OCI-LY3 (cell line): ENCODE results near the gene MAML1.

ENCODE experiments used
- H2AFZ ChIP-seq: fragments of 200-600, 300-600 bp; shearing (Covaris generic); 2 replicates; pipeline ENCODE4 v1.6.0; 2014; ENCODE audit warnings: antibody characterized with exemption, low read depth, low read length
- H3K27ac ChIP-seq: fragments of 200-600, 300-600 bp; sonication (generic); 2 replicates; pipeline ENCODE4 v1.5.1; 2014; ENCODE audit warnings: mild to moderate bottlenecking, low read length, moderate library complexity, mixed read lengths
- H3K27me3 ChIP-seq: fragments of 200-600, 300-600 bp; sonication (generic); 2 replicates; pipeline ENCODE4 v1.6.1; 2014; ENCODE audit warnings: low read depth, low read length, mixed read lengths
- H3K36me3 ChIP-seq: fragments of 200-600, 300-600 bp; sonication (generic); replicated peaks from 2 replicates; pipeline ENCODE3; 2014; ENCODE audit warnings: low read depth, low read length, mixed read lengths
- H3K4me1 ChIP-seq: fragments of 300-600, 200-600 bp; sonication (generic); 2 replicates; pipeline ENCODE4 v1.6.1; 2014; ENCODE audit warnings: low read length, mixed read lengths
- H3K4me2 ChIP-seq: fragments of 200-600, 300-600 bp; sonication (generic); 2 replicates; pipeline ENCODE4 v1.6.1; 2014; ENCODE audit warnings: low read length, mixed read lengths
- H3K4me3 ChIP-seq: fragments of 300-600, 200-600 bp; sonication (generic); 2 replicates; pipeline ENCODE4 v1.5.1; 2014; ENCODE audit warnings: antibody characterized with exemption, mild to moderate bottlenecking, low read length, moderate library complexity
- H3K79me2 ChIP-seq: fragments of 300-600, 200-600 bp; shearing (Covaris generic); 2 replicates; pipeline ENCODE4 v1.6.1; 2014; ENCODE audit warnings: mild to moderate bottlenecking, low read length, mixed read lengths
- H3K9ac ChIP-seq: fragments of 300-600, 200-600 bp; shearing (Covaris generic); 2 replicates; pipeline ENCODE4 v1.6.0; 2014; ENCODE audit warnings: mild to moderate bottlenecking, low read length, moderate library complexity
- H3K9me3 ChIP-seq: fragments of 200-600, 300-600 bp; shearing (Covaris generic); 2 replicates; pipeline ENCODE4 v1.6.1; 2014; ENCODE audit warnings: low read length, mixed read lengths; ENCODE audit not compliant: insufficient read depth
- H4K20me1 ChIP-seq: fragments of 200-600, 300-600 bp; sonication (generic); 2 replicates; pipeline ENCODE4 v1.6.1; 2016; ENCODE audit warnings: low read length, mixed read lengths; ENCODE audit not compliant: insufficient read depth
- CTCF ChIP-seq: fragments of 200-600, 300-600 bp; sonication (generic); IDR thresholded peaks from 2 replicates; pipeline ENCODE4 v1.5.1; 2014; ENCODE audit warnings: antibody characterized with exemption, low read length, low read depth
- EZH2phosphoT487 ChIP-seq: fragments of 200-600 bp; shearing (Covaris generic); IDR thresholded peaks from 2 replicates; pipeline ENCODE4 v1.6.1; 2018; ENCODE audit warnings: antibody characterized with exemption, mixed run types, low read depth

Gene MAML1

GRCh38 chr5:179791881-179792611 is 59.4 kb downstream of the MAML1 start:
- Histone ChIP-seq H3K4me1 (peaks cover 14% of the 10 kb centered on the region), H3K9ac (no peak overlapping the region), H3K9me3 (no peaks in the 10 kb centered on the region), H3K36me3 (no peaks in the 10 kb centered on the region), H3K4me3 (no peak overlapping the region), H3K27me3 (no peaks in the 10 kb centered on the region), H2AFZ (no peak overlapping the region), H3K4me2 (no peak overlapping the region), H3K27ac (no peak overlapping the region), H4K20me1 (no peaks in the 10 kb centered on the region), H3K79me2 (no peaks in the 10 kb centered on the region)
- no peak for TF ChIP-seq CTCF
- no peak for TF ChIP-seq EZH2phosphoT487

- H3K27me3 ChIP-seq: no peaks in the 10 kb centered on the region
- no peak overlapping the region for H3K4me2 ChIP-seq
- no peak overlapping the region for H3K9ac ChIP-seq
- H4K20me1 ChIP-seq: no peaks in the 10 kb centered on the region
- H3K4me3 ChIP-seq: no peak overlapping the region
- H3K9me3 ChIP-seq: no peaks in the 10 kb centered on the region
- peaks cover 14% of the 10 kb centered on the region for H3K4me1 ChIP-seq
- no peaks in the 10 kb centered on the region for H3K79me2 ChIP-seq
- H3K27ac ChIP-seq: no peak overlapping the region
- H3K36me3 ChIP-seq: peaks cover 2% of the 10 kb centered on the region
- no peak for TF ChIP-seq EZH2phosphoT487
- TF ChIP-seq CTCF: no peak
- H2AFZ ChIP-seq: no peak overlapping the region
These were observed 60.2 kb downstream of the MAML1 start for GRCh38 chr5:179792612-179793467.

- Histone ChIP-seq H3K9ac (0 out of 2 replicates have a peak within 1 kb of the TSS, but pooled peaks have one; percentile 76), H3K27me3 (no peaks in the 10 kb centered on the region), H3K4me3 (peak within 1 kb of the TSS; percentile 90), H3K4me2 (peak within 1 kb of the TSS; percentile 83), H4K20me1 (no peaks in the 10 kb centered on the region), H3K4me1 (peaks cover 14% of the 10 kb centered on the region), H3K27ac (no peak within 1 kb of the TSS), H2AFZ (no peak within 1 kb of the TSS), H3K79me2 (no peaks in the 10 kb centered on the region), H3K36me3 (peaks cover 8% of the 10 kb centered on the region), H3K9me3 (no peaks in the 10 kb centered on the region)
- TF ChIP-seq CTCF (no peak), EZH2phosphoT487 (no peak)
These were observed 61.0 kb downstream of the MAML1 start, which contains the start of gene LTC4S for GRCh38 chr5:179793468-179794139. Gene LTC4S, plus strand, starts transcription at chr5:179793986. Its CDS starts 95 bp downstream, at chr5:179794081.

- Histone ChIP-seq H3K36me3 (peaks cover 13% of the 10 kb centered on the region), H4K20me1 (no peaks in the 10 kb centered on the region), H3K4me2 (no peak overlapping the region), H3K4me1 (peaks cover 14% of the 10 kb centered on the region), H3K27me3 (no peaks in the 10 kb centered on the region), H3K4me3 (no peak overlapping the region), H2AFZ (no peak overlapping the region), H3K79me2 (no peaks in the 10 kb centered on the region), H3K27ac (no peak overlapping the region), H3K9me3 (no peaks in the 10 kb centered on the region), H3K9ac (no peak overlapping the region)
- TF ChIP-seq EZH2phosphoT487 (no peak), CTCF (no peak)
These were observed 61.5 kb downstream of the MAML1 start for GRCh38 chr5:179794171-179794570.
